ENCODE results near the gene RAD51D.
"Not testable (repeated sequence)": the region's sequence is repeated elsewhere in the genome, so short reads cannot be mapped to it uniquely, and the experiment has no call there.

DNA sequence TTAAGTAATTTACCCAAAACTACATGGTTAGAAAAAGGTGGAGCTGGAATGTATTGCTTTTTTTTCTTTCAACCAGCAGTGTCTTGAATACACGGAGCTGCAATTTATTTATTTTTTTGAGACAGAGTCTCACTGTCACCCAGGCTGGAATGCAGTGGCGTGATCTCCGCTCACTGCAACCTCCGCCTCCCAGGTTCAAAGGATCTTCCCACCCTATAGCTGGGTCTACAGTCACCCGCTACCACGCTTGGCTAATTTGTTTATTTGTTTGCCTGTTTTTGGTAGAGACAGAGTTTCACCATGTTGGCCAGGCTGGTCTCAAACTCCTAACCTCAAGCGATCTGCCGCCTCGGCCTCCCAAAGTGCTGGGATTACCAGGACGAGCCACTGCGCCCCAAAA lies 29.0 kb downstream of the RAD51D start:
- TF ChIP-seq CTCF (IDR thresholded peaks at IDR 0.05; ENCODE audit: low read depth, low read length); EZH2phosphoT487 (IDR thresholded peaks at IDR 0.05; ENCODE audit: low read depth): not testable (repeated sequence)

Data from OCI-LY3 (cell line).